Measurements from ENCODE around the gene FKBP6.
"Not testable (repeated sequence)": the region's sequence is repeated elsewhere in the genome, so short reads cannot be mapped to it uniquely, and the experiment has no call there.

DNA sequence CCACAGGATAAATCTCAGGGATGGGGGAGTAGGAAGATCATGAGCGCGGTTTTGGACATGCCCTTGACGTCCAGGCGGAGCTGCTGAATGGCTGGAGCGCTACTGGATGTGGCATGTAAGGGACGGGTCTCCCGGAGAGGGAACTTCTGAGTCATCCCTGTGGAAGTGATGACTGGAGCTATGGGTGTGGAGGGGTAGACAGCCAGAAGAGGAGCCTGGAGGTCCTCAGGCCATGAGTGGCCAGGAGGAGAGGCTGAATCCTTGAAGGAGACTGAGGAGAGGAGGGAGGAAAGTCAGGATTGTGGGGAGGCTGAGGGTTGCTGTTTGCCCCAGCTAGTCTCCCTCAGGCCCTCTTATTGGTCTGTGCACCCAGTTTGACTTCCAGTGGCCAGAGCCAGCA lies 16.5 kb upstream of the FKBP6 start:
- not testable (repeated sequence) for TF ChIP-seq AHR, NR3C1, RAD21 (CRISPR knock-in tag; IDR thresholded peaks at IDR 0.05)

Measured in HepG2 (cell line).